NOMO-1 treated with DMSO at 0.1 percent for 48 hours (cell line): ENCODE measurements around the gene TEX10.
A peak's percentile ranks its signal among the peaks of the same experiment; 100 is the strongest.
"Not testable (repeated sequence)": the region's sequence is repeated elsewhere in the genome, so short reads cannot be mapped to it uniquely, and the experiment has no call there.

ENCODE experiments used
- DNase-seq: peaks from one replicate; lab custom pipeline; 2025; ENCODE audit not compliant: unreplicated experiment; lab: John Stamatoyannopoulos, UW

Gene TEX10

DNA sequence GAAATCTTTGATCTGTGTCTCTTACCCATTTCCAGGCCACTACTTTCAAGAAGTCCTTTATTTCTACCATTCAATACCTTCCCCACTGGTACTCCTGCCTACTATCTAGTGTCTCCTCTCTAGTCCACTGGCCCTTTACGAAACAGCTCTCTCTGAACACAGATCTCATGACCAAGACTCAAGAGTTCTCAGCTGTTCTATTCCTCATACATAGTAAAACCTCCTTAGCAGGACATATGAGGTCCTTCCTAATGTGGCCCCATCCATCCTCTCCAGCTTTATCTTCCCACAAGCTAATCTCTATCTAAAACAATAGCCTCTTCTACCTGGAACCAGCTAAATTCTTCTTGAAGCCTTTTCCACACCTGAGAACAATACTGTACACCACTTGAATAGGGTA is 2.6 kb downstream of the TEX10 start:
- no peak for DNase-seq

DNA sequence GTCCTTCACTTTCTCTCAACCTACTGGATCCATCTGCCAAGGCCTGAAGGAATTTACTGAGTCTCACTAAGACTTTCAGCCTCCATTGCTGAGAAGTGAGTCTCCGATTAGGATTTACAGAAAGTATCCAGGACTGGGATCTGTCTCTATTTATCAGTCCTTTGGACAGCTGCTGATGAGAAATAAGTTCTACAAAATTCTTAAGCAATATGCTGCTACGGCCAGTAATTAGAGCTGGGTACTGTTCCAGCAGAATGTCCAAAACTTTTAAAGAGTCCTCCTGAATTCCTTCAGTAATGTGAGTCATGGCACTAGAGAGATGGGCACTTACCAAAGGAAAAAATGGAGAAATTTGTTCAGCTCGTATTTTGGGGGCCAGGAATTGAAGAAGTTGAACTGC is 5.9 kb downstream of the TEX10 start:
- no peak for DNase-seq

DNA sequence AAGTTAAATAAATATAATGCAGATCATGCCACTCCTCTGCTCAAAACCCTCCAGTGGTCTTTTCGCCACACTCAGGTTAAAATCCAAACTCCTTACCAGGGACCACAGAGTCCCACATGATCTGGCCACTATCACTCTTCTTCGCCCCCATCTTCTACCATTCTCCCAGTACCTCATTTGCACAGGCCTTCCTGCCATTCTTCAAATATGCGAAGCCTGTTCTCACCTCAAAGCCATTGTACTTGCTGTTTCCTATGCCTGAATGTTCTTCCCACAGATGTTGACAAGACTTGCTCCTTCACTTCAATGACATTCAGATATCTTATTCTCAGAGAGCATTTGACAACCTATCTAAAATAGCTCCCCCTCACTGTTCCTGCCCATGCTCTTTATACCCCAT is 10.9 kb downstream of the TEX10 start:
- DNase-seq: no peak

DNA sequence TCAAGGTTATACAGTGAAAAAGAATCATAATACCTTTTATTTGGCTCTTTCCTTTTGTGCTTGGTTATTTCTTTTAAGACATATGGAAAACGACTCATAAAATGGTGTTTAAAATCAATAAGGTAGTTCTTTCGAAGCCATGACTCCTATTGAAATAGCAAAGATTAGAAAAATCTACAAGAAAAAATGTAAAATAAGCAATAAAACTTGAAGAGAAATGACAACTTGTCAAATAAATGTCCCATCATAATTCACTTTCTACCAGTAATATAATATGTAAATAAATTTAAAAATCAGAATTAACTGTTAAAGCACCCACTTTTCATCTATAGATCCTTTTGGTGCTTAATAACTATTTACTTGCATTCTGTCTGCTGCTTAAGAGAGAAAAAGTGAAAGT is 12.5 kb downstream of the TEX10 start:
- no peak for DNase-seq

DNA sequence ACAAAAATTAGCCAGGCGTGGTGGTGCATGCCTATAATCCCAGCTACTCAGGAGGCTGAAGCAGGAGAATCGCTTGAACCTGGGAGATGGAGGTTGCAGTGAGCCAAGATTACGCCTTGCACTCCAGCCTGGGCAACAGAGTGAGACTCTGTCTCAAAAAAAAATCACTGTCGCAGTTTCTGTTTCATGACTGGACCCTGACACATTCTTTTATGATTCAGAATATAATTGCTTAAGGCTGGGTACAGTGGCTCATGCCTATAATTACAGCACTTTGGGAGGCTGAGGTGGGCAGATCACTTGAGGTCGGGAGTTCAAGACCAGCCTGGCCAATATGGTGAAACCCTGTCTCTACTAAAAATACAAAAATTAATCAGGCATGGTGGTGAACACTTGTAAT is 14.0 kb downstream of the TEX10 start:
- DNase-seq: not testable (repeated sequence)

DNA sequence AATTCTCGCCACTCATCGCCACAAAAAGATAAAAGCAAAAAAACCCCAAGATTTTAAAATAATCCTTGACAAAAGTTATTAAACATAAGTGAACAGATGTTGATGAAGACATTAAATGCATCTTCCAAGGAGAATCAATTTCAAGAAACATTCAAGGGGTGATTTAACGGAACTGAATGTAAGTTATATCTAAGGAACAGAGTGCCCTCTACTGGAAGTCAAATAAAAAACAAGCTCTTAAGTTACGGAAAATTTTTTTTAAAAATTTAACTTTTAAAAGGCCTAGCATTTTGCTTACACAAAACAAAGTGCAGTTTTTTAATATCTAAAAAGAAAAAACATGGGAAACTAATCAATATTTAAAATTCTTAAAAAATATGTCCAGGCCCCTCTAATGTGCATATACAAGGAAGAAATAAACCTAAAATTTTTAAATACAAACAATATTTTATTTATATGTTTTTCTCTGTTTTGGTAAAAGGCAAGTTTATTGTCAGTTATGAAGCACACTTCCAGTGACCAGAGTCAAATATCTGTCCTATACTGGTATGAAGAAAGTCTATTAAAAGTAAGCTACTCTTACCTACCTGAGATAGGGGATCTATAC is 28.0 kb downstream of the TEX10 start:
- peak; percentile 64 for DNase-seq

DNA sequence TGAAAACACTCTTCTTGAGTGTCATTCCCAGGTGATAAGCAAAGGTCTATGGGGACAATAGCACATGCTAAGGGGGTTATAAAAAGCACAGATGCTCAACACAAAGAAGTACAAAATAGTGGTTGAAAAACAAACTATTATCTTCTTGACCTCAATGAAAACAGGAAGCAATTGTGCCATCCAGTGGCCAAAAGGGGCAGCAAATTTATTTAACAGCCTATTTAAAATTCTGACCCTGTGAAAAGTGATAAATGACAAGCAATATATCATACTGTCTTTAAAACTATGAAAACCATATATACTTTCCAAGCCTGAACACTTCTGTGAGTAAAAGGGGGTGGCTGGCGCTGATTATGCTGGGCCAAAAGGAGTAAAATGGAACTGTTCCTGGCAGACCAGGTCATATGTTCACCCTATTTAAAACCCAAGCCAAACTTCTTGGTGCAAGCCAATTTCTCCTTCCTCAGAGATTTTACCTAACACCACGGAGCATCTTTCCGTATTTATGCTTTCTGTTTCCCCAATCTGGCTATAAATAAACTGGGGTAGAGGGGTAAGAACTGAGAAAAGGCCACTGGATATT is 29.7 kb downstream of the TEX10 start:
- peak; percentile 13 for DNase-seq

DNA sequence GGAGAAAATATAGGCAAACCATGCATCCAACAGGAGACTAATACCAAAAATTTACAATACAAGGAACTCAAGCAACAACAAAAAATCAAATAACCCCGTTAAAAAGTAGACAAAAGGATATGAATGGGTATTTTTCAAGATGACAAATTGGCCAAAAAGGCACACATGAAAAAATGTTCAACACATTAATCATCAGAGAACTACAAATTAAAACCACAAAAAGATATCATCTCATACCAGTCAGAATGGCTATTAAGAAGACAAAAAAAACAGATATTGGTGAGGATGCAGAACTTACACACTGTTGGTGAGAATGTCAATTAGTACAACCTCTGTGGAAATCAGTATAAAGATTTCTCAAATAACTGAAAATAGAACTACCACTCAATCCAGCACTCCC is 35.0 kb downstream of the TEX10 start:
- no peak for DNase-seq

DNA sequence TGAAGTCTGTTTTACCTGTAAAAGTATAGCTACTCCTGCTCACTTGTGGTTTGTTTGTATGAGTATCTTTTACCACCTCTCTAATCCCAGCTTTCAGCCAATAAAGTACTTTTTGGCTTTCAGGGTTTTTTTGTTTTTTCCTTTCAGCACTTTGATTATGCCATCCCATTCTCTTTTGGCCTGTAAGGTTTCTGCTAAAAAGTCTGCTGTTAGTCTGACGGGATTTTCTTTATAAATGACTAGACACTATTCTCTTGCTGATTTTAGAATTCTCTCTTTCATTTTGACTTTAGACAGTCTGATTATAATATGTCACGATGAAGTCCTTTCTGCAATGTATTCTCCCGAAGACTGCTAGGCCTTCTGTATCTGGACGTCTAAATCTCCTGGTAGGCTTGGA is 37.2 kb downstream of the TEX10 start:
- no peak for DNase-seq

DNA sequence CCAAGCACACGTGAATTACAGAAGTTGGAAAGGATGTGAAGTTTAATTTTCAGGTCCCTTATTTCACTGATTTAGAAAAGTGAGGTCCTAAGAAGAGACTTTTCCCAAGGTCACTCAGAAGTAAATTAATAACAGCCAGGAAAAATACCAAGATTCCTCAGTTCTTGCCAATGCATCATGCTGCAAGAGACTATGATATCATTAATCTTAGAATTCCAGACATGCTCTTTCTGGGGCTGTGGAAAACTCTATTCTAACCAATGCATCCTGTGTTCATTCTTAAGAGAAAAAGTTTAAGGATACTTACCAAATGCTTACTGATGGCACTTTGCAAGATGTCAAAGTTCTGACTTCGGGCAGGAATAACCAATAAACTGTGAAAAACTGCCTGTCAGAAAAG is 42.8 kb downstream of the TEX10 start:
- DNase-seq: no peak

DNA sequence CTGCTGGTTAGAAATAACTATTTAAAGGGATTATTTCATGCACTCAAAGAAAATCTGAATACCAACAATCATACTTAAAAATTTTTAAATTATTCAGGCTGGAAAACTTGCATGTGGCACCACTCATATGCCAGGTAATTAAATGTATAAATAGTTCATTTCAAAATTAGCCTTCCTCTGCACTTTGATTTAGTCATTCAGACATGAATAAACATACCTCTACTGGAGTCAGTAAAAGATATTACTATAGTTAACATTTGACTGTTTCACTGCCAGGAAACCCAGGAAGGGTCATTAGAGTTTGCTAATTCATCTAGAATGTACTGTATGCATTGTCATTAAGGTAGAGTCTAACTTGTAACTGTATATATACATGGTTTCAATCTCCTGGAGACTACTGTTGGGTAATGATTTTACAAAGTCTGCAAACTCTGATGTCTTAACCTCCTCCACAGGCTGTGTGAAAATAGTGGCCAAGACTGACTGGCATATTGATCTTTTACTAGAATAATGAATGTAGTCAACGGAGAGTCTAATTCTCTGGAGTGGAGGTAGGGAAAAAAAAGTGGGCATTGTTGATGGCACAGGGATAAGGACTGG is 43.7 kb downstream of the TEX10 start:
- DNase-seq: no peak

DNA sequence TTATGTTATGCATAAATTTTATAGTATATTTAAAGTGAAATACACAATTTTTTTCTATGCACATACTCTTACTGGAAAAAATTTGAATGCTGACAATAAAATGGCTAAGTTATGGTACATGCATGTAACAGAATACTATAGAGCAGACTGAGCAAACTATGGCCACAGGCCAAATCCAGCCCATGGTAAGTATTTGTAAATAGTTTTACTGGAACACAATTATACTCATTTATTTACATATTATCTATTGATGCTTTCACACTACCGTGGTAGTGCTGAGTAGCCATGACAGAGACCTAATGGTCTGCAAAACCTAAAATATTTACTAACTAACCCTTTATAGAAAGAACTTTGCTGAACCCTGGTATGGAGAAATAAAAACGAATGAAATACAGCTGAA is 45.7 kb downstream of the TEX10 start:
- DNase-seq: no peak

DNA sequence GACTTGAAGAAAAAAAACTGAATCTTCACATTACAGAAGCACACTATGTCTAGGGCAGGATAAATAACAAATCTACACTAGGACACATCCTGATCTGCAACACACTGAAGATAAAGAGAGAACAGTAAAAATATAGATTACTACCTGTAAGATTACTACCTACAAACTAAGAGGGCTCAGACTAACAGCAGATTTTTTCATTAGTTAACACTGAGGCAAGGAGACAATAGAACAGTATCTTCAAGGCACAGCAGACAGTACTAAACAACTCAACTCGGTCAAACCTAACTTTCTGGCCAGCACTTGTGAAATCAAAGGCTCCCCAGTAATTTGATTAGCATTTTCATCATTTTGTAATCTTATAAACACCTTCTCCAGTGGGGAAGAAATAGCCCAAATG is 46.5 kb downstream of the TEX10 start:
- DNase-seq: no peak

DNA sequence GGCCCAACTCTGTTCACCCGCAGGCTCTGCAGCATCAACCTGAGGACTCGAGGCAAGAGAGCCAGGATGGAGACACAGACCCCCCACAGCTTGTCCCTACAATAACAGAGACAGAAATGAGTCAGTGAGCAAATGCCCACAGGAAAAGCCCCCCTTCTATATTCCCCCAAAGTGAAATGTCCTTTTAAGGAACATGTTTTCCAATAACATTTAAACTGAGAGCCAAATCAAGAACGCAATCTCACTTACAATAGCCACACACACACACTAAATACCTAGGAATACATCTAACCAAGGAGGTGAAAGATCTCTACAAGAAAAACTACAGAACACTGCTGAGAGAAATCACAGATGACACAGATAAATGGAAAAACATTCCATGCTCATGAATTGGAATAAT is 49.0 kb downstream of the TEX10 start:
- DNase-seq: no peak

DNA sequence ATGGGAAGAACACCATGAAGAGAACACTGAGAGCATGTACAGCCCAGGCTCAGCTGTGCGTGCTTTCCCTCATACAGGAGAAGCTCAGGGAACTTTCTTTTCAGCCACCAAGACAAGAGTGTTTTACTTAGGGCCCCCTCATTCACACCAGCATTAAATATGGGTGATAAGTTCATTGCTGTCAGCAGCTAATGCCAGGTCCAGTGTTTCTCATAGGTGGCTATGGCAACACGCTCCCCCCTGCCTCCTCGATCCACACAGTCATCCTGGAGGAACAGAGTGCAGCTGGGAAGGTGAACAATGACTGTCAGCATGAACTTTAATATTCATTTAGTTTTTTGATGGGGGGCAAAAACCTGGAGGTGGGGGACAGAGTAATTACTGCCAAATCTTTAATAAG is 54.4 kb downstream of the TEX10 start:
- no peak for DNase-seq

DNA sequence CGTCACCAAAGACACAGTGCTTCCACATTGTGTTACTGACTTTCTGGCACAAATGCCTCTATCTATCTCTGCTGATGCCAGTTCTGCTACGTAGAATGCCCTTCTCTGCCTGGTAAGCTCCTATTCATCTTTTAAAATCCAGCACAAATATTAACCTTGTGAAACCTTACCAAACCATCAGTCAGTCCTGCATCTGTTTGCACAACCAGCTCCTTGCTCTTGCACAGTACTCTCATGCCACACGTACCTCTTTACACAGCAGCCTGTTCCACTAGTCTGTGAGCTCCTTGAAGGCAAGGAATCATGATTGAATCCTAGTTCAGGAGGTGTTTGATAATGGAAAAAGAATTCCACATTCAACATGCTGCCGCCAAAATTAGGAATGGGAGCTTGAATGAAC is 56.3 kb downstream of the TEX10 start:
- no peak for DNase-seq

DNA sequence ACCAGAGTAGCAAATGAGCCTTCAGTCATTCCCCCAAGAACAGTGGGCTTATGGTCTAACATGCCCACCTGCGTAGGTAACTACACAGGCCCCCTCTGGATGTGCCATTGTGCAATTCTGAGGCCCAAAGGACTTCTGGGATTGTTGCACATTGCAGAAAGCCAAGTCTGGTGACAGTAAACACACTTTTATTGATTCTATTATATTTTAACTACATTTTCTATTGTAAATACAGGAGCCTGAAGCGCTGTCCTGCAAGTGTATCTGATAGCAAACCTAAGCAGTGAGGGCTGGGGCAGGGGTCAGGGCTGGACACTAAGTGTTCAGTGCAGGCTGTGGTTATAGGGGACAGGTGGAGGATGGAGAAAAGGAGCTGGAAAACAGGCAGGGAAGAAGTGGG is 57.5 kb downstream of the TEX10 start:
- DNase-seq: no peak

DNA sequence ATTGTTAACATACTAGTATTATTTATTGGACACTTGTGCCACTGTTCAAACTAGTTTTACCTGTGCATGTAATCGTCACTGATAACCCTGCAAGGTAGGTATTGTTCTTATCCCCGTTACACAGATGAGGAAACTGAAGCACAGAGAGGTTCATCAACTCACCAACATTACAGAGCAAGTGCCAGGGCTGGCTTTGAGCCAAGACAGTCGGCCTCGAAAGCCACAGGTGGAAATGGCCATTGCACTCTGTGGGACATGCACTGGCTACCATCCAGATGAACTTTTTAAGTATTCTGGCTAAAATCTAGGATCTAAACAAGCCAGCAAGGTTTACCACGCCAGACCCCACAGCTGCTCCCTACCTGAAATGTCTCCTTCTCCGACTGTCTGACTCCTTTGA is 57.9 kb downstream of the TEX10 start:
- DNase-seq: no peak

DNA sequence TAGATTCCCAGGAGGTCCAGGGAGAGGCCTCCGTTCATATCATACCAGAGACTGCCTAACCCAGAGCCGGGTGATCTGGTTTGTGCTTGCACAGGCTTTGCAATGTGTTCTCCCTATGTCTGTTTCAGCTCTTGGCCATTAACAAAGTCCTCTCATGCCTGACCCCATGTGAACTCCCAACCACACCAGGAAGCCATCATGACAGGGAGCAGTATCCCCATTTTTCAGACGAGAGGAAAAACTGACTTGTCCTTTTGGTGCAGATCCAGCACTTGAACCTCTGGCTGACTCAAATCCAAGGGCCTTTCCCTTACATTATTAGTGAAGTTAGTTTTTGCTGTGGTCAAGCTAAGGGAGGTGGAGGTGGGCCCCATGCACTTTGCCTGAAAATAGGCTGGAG is 58.4 kb downstream of the TEX10 start:
- no peak for DNase-seq

DNA sequence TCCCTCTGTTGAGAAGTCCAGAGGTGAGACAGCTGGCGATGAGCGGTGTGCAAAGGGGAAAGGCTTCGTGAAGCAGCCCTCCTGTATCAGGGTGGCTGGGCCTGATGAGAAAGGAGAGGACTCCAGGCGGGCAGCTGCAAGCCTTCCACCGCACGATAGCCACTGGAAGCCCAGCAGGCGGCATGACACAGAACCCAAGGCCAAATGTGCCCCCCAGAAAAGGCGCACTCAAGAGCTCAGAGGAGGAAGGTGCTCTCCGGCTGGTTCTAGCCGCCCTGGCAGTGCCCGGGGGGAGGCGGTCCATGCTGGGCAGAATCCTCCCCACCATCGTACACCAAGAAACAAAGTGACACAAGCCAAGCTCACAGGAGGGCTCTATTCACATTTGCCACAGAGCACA is 60.3 kb downstream of the TEX10 start:
- no peak for DNase-seq

DNA sequence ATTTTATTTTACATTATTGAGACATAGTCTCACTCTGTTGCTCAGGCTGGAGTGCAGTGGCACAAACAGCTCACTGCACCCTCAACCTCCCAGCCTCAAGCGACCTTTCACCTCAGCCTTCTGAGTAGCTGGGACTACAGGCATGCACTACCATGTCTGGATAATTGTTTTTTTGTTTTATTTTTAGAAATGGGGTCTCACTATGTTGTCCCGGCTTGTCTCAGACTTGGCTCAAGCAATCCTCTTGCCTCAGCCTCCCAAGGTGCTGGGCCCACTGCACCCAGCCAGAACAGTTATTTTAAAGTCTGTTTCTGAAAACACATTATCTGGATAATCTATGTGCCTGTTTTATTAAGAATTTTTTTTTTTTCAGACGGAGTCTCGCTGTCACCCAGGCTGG is 62.0 kb downstream of the TEX10 start:
- DNase-seq: no peak

DNA sequence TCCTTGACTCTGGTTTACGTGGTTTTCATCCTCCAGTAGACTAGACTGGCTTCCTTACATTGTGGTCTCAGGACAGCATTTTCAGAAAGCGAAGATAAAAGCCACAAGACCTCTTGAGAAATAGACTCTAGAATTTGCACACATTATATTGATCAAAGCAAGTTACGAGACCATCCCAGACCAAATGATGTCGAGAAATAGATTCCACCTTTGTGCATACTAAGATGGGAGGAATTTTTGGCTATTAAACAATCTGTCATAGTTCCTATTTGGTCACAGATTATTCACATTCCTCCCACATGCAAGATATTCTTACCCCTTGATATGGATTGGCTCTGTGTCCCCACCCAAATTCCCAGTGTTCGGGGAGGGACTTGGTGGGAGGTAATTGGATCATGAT is 65.6 kb downstream of the TEX10 start:
- no peak for DNase-seq

DNA sequence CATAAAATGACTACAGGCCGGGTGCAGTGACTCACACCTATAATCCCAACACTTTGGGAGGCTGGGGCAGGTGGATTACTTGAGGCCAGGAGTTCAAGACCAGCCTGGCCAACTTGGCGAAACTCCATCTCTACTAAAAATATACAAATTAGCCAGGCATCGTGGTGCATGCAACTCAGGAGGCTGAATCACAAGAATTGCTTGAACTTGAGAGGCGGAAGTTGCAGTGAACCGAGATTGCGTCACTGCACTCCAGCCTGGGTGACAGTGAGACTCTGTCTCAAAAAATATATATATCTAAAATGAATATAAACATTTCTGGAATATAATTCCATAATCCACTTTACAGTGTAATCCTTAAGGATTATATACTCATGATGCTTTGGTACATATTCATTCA is 66.5 kb downstream of the TEX10 start:
- DNase-seq: peak; percentile 28
